ENCODE results near the gene S100A2.

The S100A2 gene

GRCh38 chr1:153545067-153546055 is 20.3 kb downstream of the S100A2 start, which contains the start of gene S100A4:
TSS of gene S100A4 (minus strand) at chr1:153545806. CDS start at chr1:153544794, 1,012 bp downstream.
- no peak within 1 kb of the TSS for H2BK15ac ChIP-seq (replicated peaks; ENCODE audit: low read depth)

GRCh38 chr1:153544453-153545066 is 21.1 kb downstream of the S100A2 start:
- Histone ChIP-seq H2BK120ac (ENCODE audit: low read depth, low read length) (no peak overlapping the region), H2AK5ac (ENCODE audit: low read length) (peak overlapping the region; percentile 96), H3K79me2 (ENCODE audit: control insufficient read depth, insufficient read depth, low read length) (no peaks in the 10 kb centered on the region), H3K4me2 (ENCODE audit: low read length) (peak overlapping the region; percentile 45), H3K4me1 (ENCODE audit: control insufficient read depth, low read depth, low read length) (peaks cover 9% of the 10 kb centered on the region), H2BK15ac (replicated peaks; ENCODE audit: low read depth) (no peak overlapping the region), H3K27ac (ENCODE audit: low read depth, low read length) (peak overlapping the region; percentile 61), H2BK5ac (ENCODE audit: low read length) (peak overlapping the region; percentile 9), H4K5ac (ENCODE audit: low read length) (no peak overlapping the region), H4K8ac (ENCODE audit: low read depth, low read length) (no peak overlapping the region), H3K9ac (ENCODE audit: low read length) (peak overlapping the region; percentile 79), H3K4ac (ENCODE audit: low read depth, low read length) (no peak overlapping the region), H3K4me3 (ENCODE audit: low read length) (no peak overlapping the region), H3K18ac (ENCODE audit: low read length) (peak overlapping the region; percentile 57), H3K27me3 (ENCODE audit: insufficient read depth, low read length, poor library complexity) (no peaks in the 10 kb centered on the region), H3K79me1 (ENCODE audit: low read length) (no peaks in the 10 kb centered on the region), H3K23ac (ENCODE audit: low read length) (peak overlapping the region; percentile 72), H3K56ac (ENCODE audit: low read length) (peak overlapping the region; percentile 96), H3K36me3 (ENCODE audit: control insufficient read depth, insufficient read depth, low read length) (no peaks in the 10 kb centered on the region)
- no peak for DNase-seq
- no CpG with 5 or more reads among the region's 10 CpGs for WGBS (ENCODE audit: extremely low coverage, insufficient coverage, low lambda C conversion rate)

More at GRCh38 chr1:153545067-153546055, 20.3 kb downstream of the S100A2 start, which contains the start of gene S100A4:
- Histone ChIP-seq H3K27ac (ENCODE audit: low read depth, low read length) (peak within 1 kb of the TSS; percentile 61), H3K56ac (ENCODE audit: low read length) (peak within 1 kb of the TSS; percentile 96), H3K18ac (ENCODE audit: low read length) (peak within 1 kb of the TSS; percentile 57), H3K27me3 (ENCODE audit: insufficient read depth, low read length, poor library complexity) (no peaks in the 10 kb centered on the region), H3K36me3 (ENCODE audit: control insufficient read depth, insufficient read depth, low read length) (no peaks in the 10 kb centered on the region), H3K79me2 (ENCODE audit: control insufficient read depth, insufficient read depth, low read length) (no peaks in the 10 kb centered on the region), H3K4me1 (ENCODE audit: control insufficient read depth, low read depth, low read length) (peaks cover 9% of the 10 kb centered on the region), H3K4ac (ENCODE audit: low read depth, low read length) (peak within 1 kb of the TSS; percentile 19), H4K5ac (ENCODE audit: low read length) (peak within 1 kb of the TSS; percentile 96), H3K4me2 (ENCODE audit: low read length) (peak within 1 kb of the TSS; percentile 45), H2BK120ac (ENCODE audit: low read depth, low read length) (no peak within 1 kb of the TSS), H2BK5ac (ENCODE audit: low read length) (peak within 1 kb of the TSS; percentile 91), H3K23ac (ENCODE audit: low read length) (peak within 1 kb of the TSS; percentile 72), H3K79me1 (ENCODE audit: low read length) (no peaks in the 10 kb centered on the region), H2AK5ac (ENCODE audit: low read length) (peak within 1 kb of the TSS; percentile 97), H3K4me3 (ENCODE audit: low read length) (no peak within 1 kb of the TSS), H4K8ac (ENCODE audit: low read depth, low read length) (no peak within 1 kb of the TSS), H3K9ac (ENCODE audit: low read length) (peak within 1 kb of the TSS; percentile 79)
- peak; percentile 98 for DNase-seq
- no CpG with 5 or more reads among the region's 19 CpGs for WGBS (ENCODE audit: extremely low coverage, insufficient coverage, low lambda C conversion rate)

GRCh38 chr1:153543736-153544135 is 21.9 kb downstream of the S100A2 start:
- Histone ChIP-seq H4K8ac (ENCODE audit: low read depth, low read length) (no peak overlapping the region), H2BK120ac (ENCODE audit: low read depth, low read length) (no peak overlapping the region), H3K56ac (ENCODE audit: low read length) (no peak overlapping the region), H2AK5ac (ENCODE audit: low read length) (no peak overlapping the region), H3K36me3 (ENCODE audit: control insufficient read depth, insufficient read depth, low read length) (no peaks in the 10 kb centered on the region), H3K4ac (ENCODE audit: low read depth, low read length) (no peak overlapping the region), H3K23ac (ENCODE audit: low read length) (no peak overlapping the region), H2BK5ac (ENCODE audit: low read length) (no peak overlapping the region), H3K18ac (ENCODE audit: low read length) (no peak overlapping the region), H3K4me1 (ENCODE audit: control insufficient read depth, low read depth, low read length) (peaks cover 9% of the 10 kb centered on the region), H2BK15ac (replicated peaks; ENCODE audit: low read depth) (no peak overlapping the region), H3K27ac (ENCODE audit: low read depth, low read length) (no peak overlapping the region), H3K79me1 (ENCODE audit: low read length) (no peaks in the 10 kb centered on the region), H3K27me3 (ENCODE audit: insufficient read depth, low read length, poor library complexity) (no peaks in the 10 kb centered on the region), H3K79me2 (ENCODE audit: control insufficient read depth, insufficient read depth, low read length) (no peaks in the 10 kb centered on the region), H3K4me3 (ENCODE audit: low read length) (no peak overlapping the region), H3K9ac (ENCODE audit: low read length) (no peak overlapping the region), H3K4me2 (ENCODE audit: low read length) (no peak overlapping the region), H4K5ac (ENCODE audit: low read length) (no peak overlapping the region)
- no peak for DNase-seq
- no CpG with 5 or more reads among the region's 4 CpGs for WGBS (ENCODE audit: extremely low coverage, insufficient coverage, low lambda C conversion rate)

- DNase-seq: no peak
- no CpG with 5 or more reads among the region's 13 CpGs for WGBS (ENCODE audit: extremely low coverage, insufficient coverage, low lambda C conversion rate)
Measured at GRCh38 chr1:153542956-153543711, 22.5 kb downstream of the S100A2 start.

GRCh38 chr1:153541641-153542590 is 23.7 kb downstream of the S100A2 start:
- H3K79me1 ChIP-seq (ENCODE audit: low read length): no peaks in the 10 kb centered on the region

More at GRCh38 chr1:153542956-153543711, 22.5 kb downstream of the S100A2 start:
- Histone ChIP-seq H2BK15ac (replicated peaks; ENCODE audit: low read depth) (no peak overlapping the region), H2BK120ac (ENCODE audit: low read depth, low read length) (no peak overlapping the region), H2BK5ac (ENCODE audit: low read length) (no peak overlapping the region), H2AK5ac (ENCODE audit: low read length) (no peak overlapping the region), H3K4me1 (ENCODE audit: control insufficient read depth, low read depth, low read length) (peaks cover 9% of the 10 kb centered on the region), H4K8ac (ENCODE audit: low read depth, low read length) (no peak overlapping the region), H3K23ac (ENCODE audit: low read length) (no peak overlapping the region), H3K4me2 (ENCODE audit: low read length) (no peak overlapping the region), H3K56ac (ENCODE audit: low read length) (no peak overlapping the region), H3K27ac (ENCODE audit: low read depth, low read length) (no peak overlapping the region), H3K18ac (ENCODE audit: low read length) (no peak overlapping the region), H3K79me1 (ENCODE audit: low read length) (no peaks in the 10 kb centered on the region), H3K4me3 (ENCODE audit: low read length) (no peak overlapping the region), H3K27me3 (ENCODE audit: insufficient read depth, low read length, poor library complexity) (no peaks in the 10 kb centered on the region), H3K9ac (ENCODE audit: low read length) (no peak overlapping the region), H3K4ac (ENCODE audit: low read depth, low read length) (no peak overlapping the region), H3K36me3 (ENCODE audit: control insufficient read depth, insufficient read depth, low read length) (no peaks in the 10 kb centered on the region), H4K5ac (ENCODE audit: low read length) (no peak overlapping the region), H3K79me2 (ENCODE audit: control insufficient read depth, insufficient read depth, low read length) (no peaks in the 10 kb centered on the region)

More at GRCh38 chr1:153541641-153542590, 23.7 kb downstream of the S100A2 start:
- no peak overlapping the region for H3K23ac ChIP-seq (ENCODE audit: low read length)
- H2BK15ac ChIP-seq (replicated peaks; ENCODE audit: low read depth): no peak overlapping the region
- no peak overlapping the region for H2AK5ac ChIP-seq (ENCODE audit: low read length)
- no peak overlapping the region for H3K4ac ChIP-seq (ENCODE audit: low read depth, low read length)
- H3K4me2 ChIP-seq (ENCODE audit: low read length): no peak overlapping the region
- H3K4me3 ChIP-seq (ENCODE audit: low read length): no peak overlapping the region
- H3K79me2 ChIP-seq (ENCODE audit: control insufficient read depth, insufficient read depth, low read length): no peaks in the 10 kb centered on the region
- no peak overlapping the region for H3K9ac ChIP-seq (ENCODE audit: low read length)
- DNase-seq: no peak
- no peak overlapping the region for H3K27ac ChIP-seq (ENCODE audit: low read depth, low read length)
- H2BK120ac ChIP-seq (ENCODE audit: low read depth, low read length): no peak overlapping the region
- H3K36me3 ChIP-seq (ENCODE audit: control insufficient read depth, insufficient read depth, low read length): no peaks in the 10 kb centered on the region
- H3K18ac ChIP-seq (ENCODE audit: low read length): no peak overlapping the region
- WGBS (ENCODE audit: extremely low coverage, insufficient coverage, low lambda C conversion rate): no CpG with 5 or more reads among the region's 13 CpGs
- H4K5ac ChIP-seq (ENCODE audit: low read length): no peak overlapping the region
- no peak overlapping the region for H2BK5ac ChIP-seq (ENCODE audit: low read length)
- H3K27me3 ChIP-seq (ENCODE audit: insufficient read depth, low read length, poor library complexity): no peaks in the 10 kb centered on the region
- H3K4me1 ChIP-seq (ENCODE audit: control insufficient read depth, low read depth, low read length): peaks cover 11% of the 10 kb centered on the region
- H4K8ac ChIP-seq (ENCODE audit: low read depth, low read length): no peak overlapping the region
- no peak overlapping the region for H3K56ac ChIP-seq (ENCODE audit: low read length)
